Measurements from ENCODE around the gene CENPF. TPM values are rescaled to one million over a fixed set of nuclear protein-coding genes. Genes with fewer than 3 reads are reported as not detected.
"Not testable (repeated sequence)": the region's sequence is repeated elsewhere in the genome, so short reads cannot be mapped to it uniquely, and the experiment has no call there.

Gene CENPF
- total RNA-seq, 1 donor from 2014 or later = 16.9 TPM

DNA sequence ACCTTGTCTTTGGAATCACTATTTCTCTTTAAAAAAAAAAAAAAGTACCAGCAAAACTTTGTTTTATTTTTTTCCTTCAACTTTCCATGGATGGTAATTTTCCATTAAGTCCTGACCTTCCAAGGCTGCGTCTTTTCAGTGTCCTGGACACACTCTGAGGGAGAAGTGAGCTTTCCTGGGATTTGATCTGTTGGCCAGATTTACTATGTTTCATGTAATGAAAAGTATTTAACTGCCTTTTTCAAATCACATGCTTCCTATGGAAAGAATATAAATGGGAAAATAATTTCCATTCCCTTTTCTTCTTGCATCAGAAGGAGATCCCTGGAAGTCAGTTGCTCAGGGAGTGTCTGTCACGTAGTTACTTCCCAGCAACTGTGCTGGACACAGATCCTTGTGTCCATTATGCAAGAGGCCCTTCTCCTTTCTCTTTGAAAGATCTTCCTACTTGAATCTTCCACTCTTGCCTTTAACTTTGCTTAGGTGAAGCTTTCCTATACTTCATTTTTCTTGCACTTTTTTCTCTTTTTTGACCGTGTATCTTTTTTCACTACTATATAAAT, 59.3 kb downstream of the CENPF start:
- DNase-seq (ENCODE audit: low spot score) = peak; percentile 78

DNA sequence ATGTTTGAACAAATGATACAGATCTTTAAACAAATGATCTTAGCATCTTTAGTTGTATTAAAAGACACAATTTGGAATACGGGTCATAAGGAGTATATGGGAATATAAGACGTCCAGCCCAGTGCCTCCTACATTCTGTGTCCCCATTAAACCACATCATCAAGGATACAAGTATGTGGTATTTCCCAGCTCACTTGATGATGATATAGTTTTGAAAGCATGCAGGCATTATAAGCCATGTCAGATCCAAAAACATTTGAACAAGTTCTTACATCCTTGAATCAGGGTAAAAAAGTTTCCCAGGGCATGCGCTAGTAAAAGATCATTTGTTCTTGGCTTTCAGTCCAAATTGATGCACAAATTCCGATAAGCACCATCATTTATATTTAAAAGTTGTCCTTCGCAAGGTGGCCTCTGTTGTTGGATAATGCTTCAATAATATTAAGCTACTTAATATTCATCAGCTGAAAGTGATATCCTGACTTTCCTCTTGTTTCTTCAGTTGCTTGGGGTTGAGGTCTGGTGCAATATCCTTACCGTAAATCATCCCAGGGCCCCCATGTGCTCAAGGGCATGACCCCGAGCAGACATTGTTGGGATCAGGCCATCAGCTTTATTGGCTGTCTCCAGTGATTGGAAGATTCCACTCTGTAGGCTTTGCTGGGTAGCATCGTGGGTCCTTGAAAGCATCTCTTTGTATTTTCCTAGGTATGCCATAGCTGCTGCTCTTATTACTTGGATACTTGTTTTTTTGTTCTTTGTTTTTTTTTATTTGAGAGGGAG, 61.8 kb downstream of the CENPF start:
- DNase-seq (ENCODE audit: low spot score) = peak; percentile 12

DNA sequence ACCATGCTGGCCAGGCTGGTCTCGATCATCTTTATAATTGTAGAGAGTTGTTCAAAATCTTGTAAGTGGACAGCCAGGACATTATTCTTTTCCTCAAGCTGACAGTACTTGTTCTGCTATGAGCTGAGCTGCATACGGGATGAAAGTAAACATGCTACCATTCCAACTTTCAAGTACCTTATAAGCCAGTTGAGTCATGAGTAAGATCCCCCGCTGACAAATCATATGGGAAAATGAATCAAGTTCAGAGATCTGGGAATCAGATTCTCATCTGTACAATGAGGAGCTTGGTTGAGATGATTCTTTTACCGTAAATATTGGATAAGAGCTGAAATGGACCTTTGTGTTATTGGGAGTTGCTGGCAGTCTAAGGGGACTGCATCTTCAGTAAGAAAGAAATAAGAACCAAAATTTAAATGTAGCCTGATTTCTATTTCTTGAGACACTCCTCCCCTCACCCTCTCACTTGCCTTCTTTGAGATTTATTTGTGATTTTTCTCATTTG, 62.7 kb downstream of the CENPF start:
- DNase-seq (ENCODE audit: low spot score) = no peak

DNA sequence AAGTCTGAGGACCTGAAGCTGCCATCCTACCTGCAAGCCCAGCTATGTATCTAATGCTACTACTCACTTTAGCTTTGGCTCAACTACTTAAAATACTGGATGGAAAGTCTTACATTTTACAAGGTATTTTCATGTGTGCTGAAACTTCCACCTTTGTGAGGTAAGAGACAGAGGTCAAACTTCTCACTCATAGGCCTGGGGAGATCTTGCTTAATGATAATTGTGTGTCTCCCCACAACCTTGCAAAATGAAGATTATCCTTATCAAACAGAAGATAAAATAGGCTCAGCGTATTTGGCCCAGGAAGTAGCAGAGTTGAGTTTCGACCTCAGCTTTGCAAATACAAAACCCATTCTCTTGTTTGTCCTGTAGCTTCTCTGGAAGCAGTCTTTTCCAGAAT, 63.7 kb downstream of the CENPF start:
- no peak for DNase-seq (ENCODE audit: low spot score)

DNA sequence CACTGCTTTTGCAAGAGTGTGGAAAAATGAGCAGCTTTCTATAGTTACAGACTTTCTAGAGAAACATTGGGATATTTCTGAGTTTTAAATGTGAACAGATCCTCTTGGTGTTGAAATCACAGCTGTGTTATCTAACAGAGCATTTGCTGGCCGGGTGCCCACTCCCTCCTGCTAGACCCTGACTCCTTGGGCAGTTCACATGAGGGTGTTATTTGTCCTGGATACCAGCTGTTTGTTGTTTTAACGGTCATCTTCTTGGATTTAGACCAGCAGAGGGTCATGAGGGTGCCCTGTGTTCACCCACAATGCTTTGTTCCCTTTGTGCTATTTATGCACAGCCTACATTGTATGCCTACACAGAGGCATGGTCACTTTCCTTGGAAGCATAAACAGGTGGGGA, 67.1 kb downstream of the CENPF start:
- peak; percentile 71 for DNase-seq (ENCODE audit: low spot score)

DNA sequence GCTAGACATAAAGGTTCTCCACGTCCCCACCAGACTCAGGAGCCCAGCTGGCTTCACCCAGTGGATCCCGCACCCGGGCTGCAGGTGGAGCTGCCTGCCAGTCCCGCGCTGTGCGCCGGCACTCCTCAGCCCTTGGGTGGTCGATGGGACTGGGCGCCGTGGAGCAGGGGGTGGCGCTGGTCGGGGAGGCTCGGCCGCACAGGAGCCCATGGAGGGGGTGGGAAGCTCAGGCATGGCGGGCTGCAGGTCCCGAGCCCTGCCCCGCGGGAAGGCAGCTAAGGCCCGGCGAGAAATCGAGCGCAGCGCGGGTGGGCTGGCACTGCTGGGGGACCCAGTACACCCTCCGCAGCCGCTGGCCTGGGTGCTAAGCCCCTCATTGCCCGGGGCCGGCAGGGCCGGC, 70.0 kb downstream of the CENPF start:
- not testable (repeated sequence) for DNase-seq (ENCODE audit: low spot score)

DNA sequence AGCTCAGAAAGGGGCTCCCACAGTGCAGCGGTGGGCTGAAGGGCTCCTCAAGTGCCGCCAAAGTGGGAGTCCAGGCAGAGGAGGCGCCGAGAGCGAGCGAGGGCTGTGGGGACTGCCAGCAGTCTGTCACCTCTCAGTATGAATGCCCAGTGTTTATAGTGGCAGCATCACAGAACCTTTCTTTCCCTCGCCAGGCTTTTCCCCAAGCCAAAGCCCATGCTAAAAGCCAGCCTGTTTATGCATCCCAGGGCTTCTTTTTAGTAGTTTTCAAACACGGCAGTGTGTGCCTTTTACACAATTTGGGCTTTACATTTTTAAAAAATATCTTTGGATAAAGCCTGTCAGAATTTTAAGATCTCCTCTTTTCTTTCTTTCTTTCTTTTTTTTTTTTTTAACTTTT, 70.6 kb downstream of the CENPF start:
- DNase-seq (ENCODE audit: low spot score) = no peak

DNA sequence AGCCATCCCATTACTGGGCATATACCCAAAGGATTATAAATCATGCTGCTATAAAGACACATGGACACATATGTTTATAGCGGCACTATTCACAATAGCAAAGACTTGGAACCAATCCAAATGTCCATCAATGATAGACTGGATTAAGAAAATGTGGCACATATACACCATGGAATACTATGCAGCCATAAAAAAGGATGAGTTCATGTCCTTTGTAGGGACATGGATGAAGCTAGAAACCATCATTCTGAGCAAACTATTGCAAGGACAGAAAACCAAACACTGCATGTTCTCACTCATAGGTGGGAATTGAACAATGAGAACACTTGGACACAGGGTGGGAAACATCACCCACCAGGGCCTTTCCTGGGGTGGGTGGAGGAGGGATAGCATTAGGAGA, 72.5 kb downstream of the CENPF start:
- not testable (repeated sequence) for DNase-seq (ENCODE audit: low spot score)

DNA sequence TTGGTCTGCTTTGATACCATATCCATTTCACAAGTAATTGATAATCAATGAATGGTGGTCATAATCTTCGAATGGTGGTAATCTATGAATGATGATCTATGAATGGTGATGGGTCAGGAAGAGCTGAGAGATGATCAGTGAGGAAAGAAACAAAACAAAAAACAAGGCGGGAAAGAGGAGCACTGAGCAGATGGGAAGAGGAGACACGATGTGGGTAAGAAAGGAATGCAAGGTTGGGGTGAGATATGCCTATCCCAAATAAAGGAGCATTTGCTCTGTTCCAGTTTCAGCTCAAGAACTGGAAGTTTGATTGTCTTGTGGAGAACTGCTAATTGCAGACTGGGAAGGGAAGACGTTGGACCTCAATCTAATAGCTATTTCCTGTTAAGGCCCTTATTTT, 73.8 kb downstream of the CENPF start:
- no peak for DNase-seq (ENCODE audit: low spot score)

DNA sequence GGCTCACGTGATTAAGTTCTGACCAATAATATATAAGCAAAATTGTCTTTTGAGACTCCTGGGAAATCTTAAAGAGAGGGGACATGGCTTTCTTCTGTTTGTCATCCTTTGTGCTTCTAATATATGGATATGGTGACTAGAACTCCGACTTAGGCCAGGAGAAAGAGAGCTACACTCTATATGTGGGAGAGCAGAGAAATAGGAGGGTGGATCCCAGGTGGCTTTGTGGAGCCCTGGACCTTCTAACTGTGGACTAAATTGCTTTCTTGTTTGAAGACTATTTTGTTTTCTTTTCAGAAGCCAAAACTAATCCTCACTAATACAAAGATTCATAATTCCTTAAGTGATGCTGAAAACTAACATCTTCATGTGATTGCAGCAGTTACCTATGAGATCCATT, 75.0 kb downstream of the CENPF start:
- no peak for DNase-seq (ENCODE audit: low spot score)

DNA sequence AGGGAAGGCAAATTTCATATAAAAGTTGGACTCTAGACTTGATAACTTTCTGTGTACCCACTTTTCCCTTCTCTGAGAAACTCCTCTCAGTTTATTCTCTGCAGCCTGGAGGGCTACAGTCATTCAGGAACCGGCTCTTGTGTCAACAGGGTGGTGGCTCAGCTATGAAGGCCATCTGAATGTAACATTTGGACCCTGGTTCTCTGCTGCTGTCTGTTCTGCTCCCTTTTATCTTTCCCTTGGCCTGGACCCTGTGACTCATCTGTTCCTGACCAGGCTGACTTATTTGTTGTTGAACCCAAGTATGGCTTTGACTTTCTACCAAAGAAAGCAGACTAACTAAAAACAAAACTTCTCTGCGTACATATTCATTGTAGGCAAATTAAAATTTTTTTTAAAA, 75.4 kb downstream of the CENPF start:
- DNase-seq (ENCODE audit: low spot score) = no peak

DNA sequence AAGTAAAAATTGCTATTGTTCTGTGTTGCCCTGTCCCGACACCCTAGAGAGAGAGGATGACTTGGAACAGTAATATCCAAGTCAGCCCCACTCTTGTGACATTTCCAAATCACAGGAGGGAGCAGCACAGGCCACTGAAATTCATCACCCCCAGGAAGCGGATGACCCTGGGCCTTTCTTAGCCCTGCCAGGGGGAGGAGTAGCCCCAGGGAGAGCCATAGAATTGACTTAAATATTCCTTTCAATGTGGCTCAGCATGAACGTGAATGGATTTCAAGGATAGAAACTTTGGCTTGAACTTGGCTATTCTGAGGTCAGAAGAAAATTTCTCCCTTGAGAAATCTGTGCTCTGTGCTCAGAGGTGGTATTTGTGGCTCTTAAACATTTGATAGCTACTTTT, 80.6 kb downstream of the CENPF start:
- DNase-seq (ENCODE audit: low spot score) = no peak

DNA sequence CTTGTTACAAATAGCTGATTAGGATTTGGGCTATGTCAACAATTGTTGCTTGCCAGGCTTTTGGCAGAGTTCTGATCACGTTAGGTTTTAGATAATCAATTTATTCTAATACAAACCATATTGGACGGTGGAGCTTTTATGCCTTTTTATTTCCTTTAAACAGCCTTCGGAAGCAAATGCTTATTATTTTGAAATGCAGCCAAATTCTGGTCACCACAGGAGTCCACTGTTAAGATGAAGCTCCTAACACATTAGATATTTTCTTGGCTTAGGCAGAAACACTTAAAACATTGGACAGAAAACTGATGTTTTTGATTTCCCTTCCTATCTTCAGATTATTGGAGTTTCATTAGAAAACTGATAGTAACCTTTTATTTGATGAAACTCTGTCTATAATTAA, 82.9 kb downstream of the CENPF start:
- DNase-seq (ENCODE audit: low spot score) = no peak

DNA sequence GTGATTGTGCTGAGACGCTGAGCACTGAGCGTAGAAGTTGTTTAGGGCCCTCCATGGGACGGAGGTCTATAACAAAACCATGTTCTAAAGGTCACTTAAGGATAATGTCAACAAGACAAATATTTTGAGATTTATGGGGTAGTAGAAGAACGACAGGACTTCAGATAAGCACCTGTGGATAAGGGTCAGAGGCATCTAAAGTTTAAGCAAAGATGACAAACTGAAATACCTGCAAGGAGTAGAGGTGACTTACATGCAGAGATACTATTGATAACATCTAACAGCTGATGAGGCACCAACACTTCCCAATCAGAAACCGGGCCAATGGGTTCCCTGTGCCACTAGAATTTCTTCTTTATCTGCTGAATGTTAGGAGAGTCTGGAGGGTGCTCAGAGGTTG, 83.5 kb downstream of the CENPF start:
- no peak for DNase-seq (ENCODE audit: low spot score)

DNA sequence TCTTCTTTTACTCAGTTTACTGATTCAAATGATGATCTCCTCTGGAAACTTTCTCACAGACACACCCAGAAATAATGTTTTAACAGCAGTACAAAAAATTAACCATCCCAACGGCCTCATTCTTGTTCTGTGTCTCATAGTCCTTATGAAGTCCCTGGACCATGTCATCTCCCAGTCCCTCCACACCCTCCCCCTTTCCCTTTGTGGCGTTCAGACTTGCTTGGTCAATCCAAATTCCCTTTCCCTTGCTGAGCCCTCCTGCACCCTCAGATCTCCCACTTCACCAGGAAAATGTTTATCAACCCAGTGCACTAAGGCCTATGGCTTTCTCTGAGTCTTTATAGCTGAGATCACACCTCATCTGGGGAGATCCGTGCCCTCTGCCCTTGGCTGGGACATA, 85.9 kb downstream of the CENPF start:
- DNase-seq (ENCODE audit: low spot score) = no peak

DNA sequence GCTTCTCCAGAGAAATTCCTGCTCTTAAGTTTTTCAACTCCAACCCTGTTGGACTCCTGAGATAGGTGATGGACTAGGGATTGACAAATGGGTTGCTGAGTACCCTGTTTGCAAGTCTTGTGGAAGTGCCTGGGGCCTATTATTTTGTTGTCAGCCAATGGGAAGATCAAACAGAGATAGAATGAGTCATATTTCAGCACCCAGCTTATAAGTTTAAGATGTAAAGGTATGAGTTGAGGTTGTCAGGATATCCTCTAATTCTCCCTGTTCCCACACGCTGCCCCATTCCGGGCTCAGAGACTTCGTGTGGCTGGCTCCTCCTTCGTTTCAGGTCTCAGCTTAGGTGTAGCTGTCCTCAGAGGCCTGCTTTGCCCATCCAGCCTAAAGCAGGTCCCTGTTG, 91.8 kb downstream of the CENPF start:
- no peak for DNase-seq (ENCODE audit: low spot score)

DNA sequence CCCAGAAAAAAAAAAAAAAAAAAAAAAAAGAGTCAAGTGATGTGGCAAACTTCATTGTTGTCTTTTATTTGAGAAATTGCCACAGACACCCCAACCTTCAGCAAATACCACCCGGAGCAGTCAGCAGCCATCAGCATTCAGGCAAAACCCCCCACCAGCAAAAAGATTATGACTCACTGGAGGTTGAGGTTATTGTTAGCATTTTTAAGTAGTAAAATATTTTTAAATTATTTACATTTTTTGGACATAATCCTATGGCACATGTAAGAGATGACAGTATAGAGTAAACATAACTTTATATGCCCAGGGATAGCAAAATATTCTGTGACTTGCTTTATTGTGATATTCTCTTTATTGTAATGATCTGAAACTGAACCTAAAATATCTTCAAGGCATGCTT, 95.6 kb downstream of the CENPF start:
- DNase-seq (ENCODE audit: low spot score) = no peak

DNA sequence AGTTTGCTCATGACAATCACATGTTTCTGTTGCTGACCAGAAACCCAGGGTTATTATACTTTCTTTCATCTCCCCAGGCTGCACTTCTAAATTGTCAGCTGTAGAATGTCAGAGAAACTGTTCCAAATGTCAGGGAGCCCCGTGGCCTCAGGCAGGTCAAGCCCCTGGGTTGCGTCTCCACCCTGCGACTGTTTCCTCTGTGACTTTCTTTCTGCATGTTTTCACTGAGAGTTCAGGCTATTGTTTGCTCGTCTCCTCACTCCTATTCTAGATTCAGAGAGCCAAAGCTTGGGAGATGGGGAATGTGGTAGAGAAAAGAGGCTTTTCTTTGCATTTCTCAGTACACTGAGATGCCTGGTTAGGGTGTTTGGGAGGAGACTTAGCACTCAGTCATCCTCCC, 97.4 kb downstream of the CENPF start:
- peak; percentile 84 for DNase-seq (ENCODE audit: low spot score)

DNA sequence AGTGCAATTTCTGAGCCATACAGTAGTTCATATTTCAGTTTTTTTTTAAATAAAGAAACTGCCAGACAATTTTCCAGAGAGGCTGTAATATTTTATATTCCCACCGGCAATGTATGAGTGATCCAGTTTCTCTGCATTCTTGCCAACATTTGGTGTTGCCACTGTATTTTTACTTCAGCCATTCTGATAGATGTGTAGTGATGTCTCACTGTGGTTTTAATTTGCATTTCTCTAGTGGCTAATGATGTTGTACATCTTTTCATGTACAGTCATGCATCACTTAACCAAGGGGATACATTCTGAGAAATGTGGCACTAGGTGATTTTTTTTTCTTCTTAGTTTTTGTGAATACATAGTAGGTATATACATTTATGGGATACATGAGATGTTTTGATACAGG, 99.6 kb downstream of the CENPF start:
- DNase-seq (ENCODE audit: low spot score) = no peak

DNA sequence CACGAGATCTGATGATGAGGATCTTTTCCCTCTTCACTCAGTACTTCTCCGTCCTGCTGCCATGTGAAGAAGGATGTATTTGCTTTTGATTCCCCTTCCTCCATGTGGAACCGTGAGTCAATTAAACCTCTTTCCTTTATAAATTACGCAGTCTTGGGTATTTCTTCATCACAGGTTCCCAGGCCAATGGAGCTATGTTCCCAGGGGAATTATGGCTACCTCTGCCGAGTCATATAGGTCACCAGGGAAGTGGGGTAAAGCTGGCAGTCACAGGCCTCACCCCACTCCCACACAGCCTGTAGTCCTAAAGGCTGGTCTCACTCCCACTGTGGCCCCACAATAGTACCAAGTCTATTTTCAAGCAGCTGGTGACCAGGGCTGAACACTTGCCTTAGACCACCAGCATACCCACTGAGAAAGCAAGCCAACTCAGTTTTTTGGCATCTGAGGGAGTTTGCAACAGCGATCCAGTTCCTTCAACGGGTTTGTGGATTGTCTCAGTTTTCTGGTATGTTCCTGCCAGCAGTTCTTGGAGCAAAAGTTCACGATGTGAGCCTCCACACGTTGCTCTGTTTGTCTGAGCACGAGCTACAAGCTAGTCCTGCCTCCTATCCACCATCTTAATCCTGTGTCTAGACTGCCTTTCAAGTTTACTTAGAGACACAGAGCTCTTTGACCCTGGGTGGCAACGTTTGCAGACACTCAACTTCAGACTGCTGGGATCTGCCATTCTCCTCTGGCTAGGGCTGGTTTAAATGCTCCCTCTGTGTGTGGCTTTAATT, 104.5 kb downstream of the CENPF start:
- peak; percentile 96 for DNase-seq (ENCODE audit: low spot score)

DNA sequence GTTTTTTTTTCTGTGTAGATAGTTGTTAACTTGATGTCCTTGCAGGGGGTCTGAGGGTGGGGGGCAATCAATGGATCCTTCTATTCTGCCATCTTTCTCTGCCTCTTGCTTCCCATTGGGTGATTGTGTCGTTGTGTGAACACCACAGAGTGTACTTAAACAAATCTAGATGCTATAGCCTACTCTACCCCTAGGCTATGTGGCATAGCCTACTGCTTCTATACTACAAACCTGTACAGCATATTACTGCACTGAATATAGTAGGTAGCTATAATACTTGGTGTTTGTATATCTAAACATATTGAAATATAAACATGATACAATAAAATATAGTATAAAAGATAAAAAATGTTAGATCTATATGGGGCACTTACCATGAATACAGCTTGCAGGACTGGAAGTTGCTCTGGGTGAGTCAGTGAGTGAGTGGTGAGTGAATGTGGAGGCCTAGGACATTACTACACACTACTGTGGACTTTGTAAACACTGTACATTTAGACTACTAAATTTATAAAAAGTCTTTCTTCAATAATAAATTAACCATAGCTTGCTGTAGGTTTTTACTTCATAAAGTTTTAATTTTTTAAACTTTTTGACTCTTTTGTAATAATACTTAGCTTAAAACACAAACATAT, 105.4 kb downstream of the CENPF start:
- DNase-seq (ENCODE audit: low spot score) = no peak

DNA sequence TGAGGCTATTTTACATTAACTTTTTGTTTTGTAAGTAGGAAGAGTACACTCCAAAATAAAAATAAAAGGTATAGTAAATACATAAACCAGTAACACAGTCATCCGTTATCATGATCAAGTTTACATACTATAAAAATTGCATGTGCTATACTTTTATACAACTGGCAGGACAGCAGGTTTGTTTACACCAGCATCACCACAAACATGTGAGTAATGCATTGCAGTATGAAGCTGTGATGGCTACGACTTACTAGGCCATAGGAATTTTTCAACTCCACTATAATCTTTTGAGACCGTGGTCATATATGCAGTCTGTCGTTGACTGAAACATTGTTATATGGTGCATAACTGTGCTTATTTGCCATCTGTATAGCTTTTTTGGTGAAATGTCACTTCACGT, 106.2 kb downstream of the CENPF start:
- no peak for DNase-seq (ENCODE audit: low spot score)
